Pulmonary artery endothelial cell (primary cell): ENCODE measurements around the gene TMEM51. TPM values are rescaled to one million over a fixed set of nuclear protein-coding genes. Genes with fewer than 3 reads are reported as not detected.

Source experiments
- total RNA-seq: library from RNA; depleted of rRNA; stranded (reverse); fragments of >200 nt; gene quantifications from 2 replicates; pipeline ENCODE4 v1.2.3, GENCODE V29; 2014

TMEM51 gene
- total RNA-seq, 1 donor from 2014 or later = 6.1 TPM

Other genes with a start within 250 kb of the TMEM51 start
- 0.20 and 0.25 TPM in 2 replicates for gene FHAD1, start 93.5 kb downstream of the TMEM51 start, total RNA-seq